ENCODE measurements around the gene GLCCI1. TPM values are rescaled to one million over a fixed set of nuclear protein-coding genes. Genes with fewer than 3 reads are reported as not detected.

GLCCI1 gene
- total and polyA plus RNA-seq, 2 of the 8 experiments (the other 6 are each of a cell fraction or from before 2014, with no cell fraction given) = 12.4 to 27.7 TPM

GRCh38 chr7:8000315-8000941 is 31.8 kb downstream of the GLCCI1 start:
- Histone ChIP-seq H2AFZ (ENCODE audit: low read length) (no peak overlapping the region), H3K9ac (replicated peaks in 1 of 4; ENCODE audit: extremely low read depth in 1 of 4, low read depth in 3 of 4, low read length in 3 of 4) (no peak overlapping the region), H3K4ac (replicated peaks; ENCODE audit: insufficient read length, low read depth, low read length) (no peak overlapping the region), H3K36me3 (ENCODE audit: control insufficient read depth in 2 of 4, insufficient read depth in 4 of 4, low read length in 3 of 4) (peaks cover 0 to 7% (median 2%) of the 10 kb centered on the region in 4 experiments; a peak in 1 of 8 replicates), H2BK120ac (replicated peaks; ENCODE audit: low read depth, low read length) (no peak overlapping the region), H3K23me2 (ENCODE audit: low read depth, low read length) (no peaks in the 10 kb centered on the region), H2BK20ac (ENCODE audit: low read length) (no peak overlapping the region), H3K79me2 (ENCODE audit: control insufficient read depth in 1 of 2, insufficient read depth in 2 of 2, low read length in 2 of 2) (peaks cover 0 to 46% of the 10 kb centered on the region in 2 experiments; a peak in 3 of 4 replicates), H2BK12ac (ENCODE audit: low read depth, low read length) (no peak overlapping the region), H3K18ac (ENCODE audit: extremely low read depth, low read length) (no peak overlapping the region), H3K4me2 (ENCODE audit: insufficient read depth in 1 of 2, low read depth in 2 of 2, low read length in 2 of 2) (no peak overlapping the region), H2BK15ac (ENCODE audit: low read length) (no peak overlapping the region), H2AK5ac (ENCODE audit: low read depth, low read length) (no peak overlapping the region), H4K5ac (ENCODE audit: insufficient read length, low read depth, low read length) (no peak overlapping the region), H3K27ac (ENCODE audit: low read depth, low read length) (no peak overlapping the region), H3K14ac (ENCODE audit: insufficient read length) (no peak overlapping the region), H4K8ac (ENCODE audit: extremely low read depth, insufficient read depth, low read length) (no peak overlapping the region), H4K20me1 (replicated peaks in 1 of 2; ENCODE audit: control insufficient read depth in 1 of 2, insufficient read depth in 2 of 2, low read length in 2 of 2) (no peaks in the 10 kb centered on the region), H3K27me3 (replicated peaks in 1 of 4; ENCODE audit: control insufficient read depth in 3 of 4, extremely low read depth in 1 of 4, insufficient read depth in 3 of 4, low read length in 3 of 4) (no peaks in the 10 kb centered on the region), H4K91ac (replicated peaks; ENCODE audit: insufficient read length, low read length) (no peak overlapping the region), H3K56ac (replicated peaks; ENCODE audit: insufficient read length, low read depth, low read length) (no peak overlapping the region), H3K79me1 (ENCODE audit: low read depth, low read length) (no peaks in the 10 kb centered on the region), H3K4me1 (replicated peaks in 1 of 4; ENCODE audit: control insufficient read depth in 3 of 4, insufficient read depth in 4 of 4, low read length in 3 of 4) (no peaks in the 10 kb centered on the region), H3K23ac (ENCODE audit: insufficient read length) (no peak overlapping the region), H3K9me3 (ENCODE audit: insufficient read depth in 2 of 2, low read depth in 1 of 2, low read length in 1 of 2) (no peaks in the 10 kb centered on the region), H2BK5ac (ENCODE audit: low read depth, low read length) (no peak overlapping the region), H3K4me3 (ENCODE audit: extremely low read depth in 1 of 4, insufficient read depth in 2 of 4, low read depth in 3 of 4, low read length in 4 of 4) (no peak overlapping the region)
- no peak for DNase-seq (ENCODE audit: low read depth in 1 of 2, low spot score in 2 of 2)
- TF ChIP-seq POLR2A (IDR thresholded peaks at IDR 0.05; ENCODE audit: control extremely low read depth in 1 of 2, low read depth in 2 of 2, low read length in 2 of 2) = no peak
- FAIRE-seq = no peak
- POLR2A ChIA-PET (ENCODE audit: partially characterized antibody) = no interaction called here
- WGBS, 2 experiments (ENCODE audit: extremely low coverage in 1 of 2, insufficient coverage in 1 of 2, insufficient read length in 1 of 2, insufficient replicate concordance in 2 of 2, low coverage in 1 of 2, low lambda C conversion rate in 2 of 2, missing lambda C conversion rate in 1 of 2) = 43% methylated on average over 1 of the region's 1 CpG; no CpG with 5 or more reads in 1 of the 2 experiments
- CTCF ChIA-PET (ENCODE audit: partially characterized antibody) = interaction anchor here (1.9 kb wide), 1 partner anchor 10 kb away, joined by 5 read pairs; no protein-coding TSS in a partner anchor
